SK-N-SH (cell line): Measurements from ENCODE around the gene CZIB. TPM values are rescaled to one million over a fixed set of nuclear protein-coding genes. Genes with fewer than 3 reads are reported as not detected.
A peak's percentile ranks its signal among the peaks of the same experiment; 100 is the strongest.
"Not testable (repeated sequence)": the region's sequence is repeated elsewhere in the genome, so short reads cannot be mapped to it uniquely, and the experiment has no call there.

Experiments used
- CTCF ChIA-PET: fragments of 300-600, 350-600 bp; formaldehyde crosslinking; extraction: SDS; loops from one replicate; lab custom pipeline; 2021; lab: Yijun Ruan, JAX
- POLR2A ChIA-PET: fragments of 350-600 bp; sonication (Branson Sonifier 250); formaldehyde crosslinking; extraction: SDS; loops from one replicate; lab custom pipeline; 2020; ENCODE audit warnings: antibody characterized with exemption, inconsistent platforms; lab: Yijun Ruan, JAX
- DNase-seq: peaks from one replicate; pipeline ENCODE4 v3.0.0; 2012
- H2AFZ ChIP-seq: fragments of 200-600 bp; sonication (generic); 2 replicates; pipeline ENCODE4 v1.8.1; 2016; ENCODE audit warnings: antibody characterized with exemption, mild to moderate bottlenecking, low read depth
- H3F3A ChIP-seq: fragments of 200-600 bp; sonication (generic); replicated peaks from 2 replicates; pipeline ENCODE3; 2016; ENCODE audit warnings: antibody characterized with exemption, mild to moderate bottlenecking; ENCODE audit not compliant: insufficient read depth
- H3K27ac ChIP-seq, 2 experiments: fragments of 200-500 bp in 1 of 2; fragments of 200-600 bp in 1 of 2; sonication (Bioruptor generic) in 1 of 2; sonication (generic), shearing (Covaris generic) in 1 of 2; 2 replicates each; pipeline versions ENCODE4 v1.5.1 to v1.6.1; 2014 to 2016; ENCODE audit warnings: low read depth in 2 of 2, inconsistent platforms in 1 of 2, low read length in 1 of 2, mild to moderate bottlenecking in 1 of 2, mixed read lengths in 1 of 2
- H3K27me3 ChIP-seq: fragments of 200-600 bp; sonication (generic), shearing (Covaris generic); 2 replicates; pipeline ENCODE4 v1.6.1; 2016; ENCODE audit warnings: mixed run types; ENCODE audit not compliant: insufficient read depth
- H3K36me3 ChIP-seq, 2 experiments: fragments of 200-500 bp in 1 of 2; fragments of 200-600 bp in 1 of 2; sonication (Bioruptor generic) in 1 of 2; sonication (generic) in 1 of 2; replicated peaks in 1 of 2; 2 replicates each; pipeline versions ENCODE3 to v1.5.1; 2014 to 2016; ENCODE audit warnings: low read length in 1 of 2, mild to moderate bottlenecking in 1 of 2; ENCODE audit not compliant: insufficient read depth in 2 of 2, control insufficient read depth in 1 of 2
- H3K4me1 ChIP-seq, 2 experiments: fragments of 200-500 bp in 1 of 2; fragments of 200-600 bp in 1 of 2; sonication (Bioruptor generic) in 1 of 2; sonication (generic), shearing (Covaris generic) in 1 of 2; 2 replicates each; pipeline versions ENCODE4 v1.5.1 to v1.6.1; 2014 to 2016; ENCODE audit warnings: low read depth in 1 of 2, low read length in 1 of 2, mixed run types in 1 of 2; ENCODE audit not compliant: insufficient read depth in 2 of 2, control insufficient read depth in 1 of 2
- H3K4me2 ChIP-seq: fragments of 200-600 bp; sonication (generic), shearing (Covaris generic); 2 replicates; pipeline ENCODE4 v1.6.1; 2017; ENCODE audit warnings: mixed run types
- H3K4me3 ChIP-seq, 2 experiments: fragments of 200-500 bp in 1 of 2; fragments of 200-600 bp in 1 of 2; sonication (Bioruptor generic) in 1 of 2; sonication (generic), shearing (Covaris generic) in 1 of 2; 2 replicates each; pipeline versions ENCODE4 v1.5.1 to v1.8.1; 2014 to 2016; ENCODE audit warnings: low read depth in 2 of 2, inconsistent platforms in 1 of 2, low read length in 1 of 2, mild to moderate bottlenecking in 1 of 2, mixed read lengths in 1 of 2, moderate library complexity in 1 of 2
- H3K79me2 ChIP-seq: fragments of 200-600 bp; sonication (generic); 2 replicates; pipeline ENCODE4 v1.8.1; 2017; ENCODE audit warnings: mild to moderate bottlenecking; ENCODE audit not compliant: insufficient read depth
- H3K9ac ChIP-seq: fragments of 200-600 bp; sonication (generic); 2 replicates; pipeline ENCODE4 v1.6.1; 2017; ENCODE audit warnings: mixed run types
- H3K9me2 ChIP-seq: fragments of 200-600 bp; sonication (generic); 2 replicates; pipeline ENCODE4 v1.6.1; 2017; ENCODE audit warnings: mixed run types
- H3K9me3 ChIP-seq: fragments of 200-600 bp; sonication (generic); 2 replicates; pipeline ENCODE4 v1.6.1; 2017; ENCODE audit warnings: mixed run types, mild to moderate bottlenecking, moderate library complexity
- H4K20me1 ChIP-seq: fragments of 200-600 bp; sonication (generic); 2 replicates; pipeline ENCODE4 v1.6.1; 2017; ENCODE audit warnings: mild to moderate bottlenecking, mixed run types; ENCODE audit not compliant: insufficient read depth
- CHD2 ChIP-seq: fragments of 150-350 bp; IDR thresholded peaks from 2 replicates; pipeline ENCODE4 v1.6.1; 2018; ENCODE audit warnings: low read length; ENCODE audit not compliant: partially characterized antibody
- NRF1 ChIP-seq: IDR thresholded peaks from 2 replicates; pipeline ENCODE4 v1.6.1; 2012; ENCODE audit warnings: low read depth, mild to moderate bottlenecking, low read length
- PBX3 ChIP-seq: IDR thresholded peaks from 2 replicates; pipeline ENCODE4; 2012
- RCOR1 ChIP-seq: fragments of 150-350 bp; IDR thresholded peaks from 2 replicates; pipeline ENCODE4 v1.6.1; 2017; ENCODE audit warnings: antibody characterized with exemption, low read length
- RFX5 ChIP-seq: IDR thresholded peaks from 2 replicates; pipeline ENCODE4 v1.6.1; 2012; ENCODE audit warnings: mild to moderate bottlenecking, improper control_type of control experiment, low read length
- WGBS: methylation state at CpG from one replicate; pipeline ENCODE4 v1.1.6; 2017; ENCODE audit warnings: low lambda C conversion rate; 5-methylcytosine and 5-hydroxymethylcytosine counted together
- polyA plus RNA-seq, 3 experiments: library from polyadenylated mRNA; depleted of rRNA; stranded (reverse); fragments of >200 nt; gene quantifications; 2 replicates each; pipeline ENCODE4 v1.2.3, GENCODE V29; 2012
- TF ChIP-seq, protein P1 (sequence below): fragments of 200-600 bp; sonication (generic); IDR thresholded peaks from 2 replicates; pipeline ENCODE4 v1.6.1; 2017; ENCODE audit warnings: antibody characterized with exemption, mild to moderate bottlenecking, moderate library complexity
- TF ChIP-seq, protein P2 (sequence below): IDR thresholded peaks from 2 replicates; pipeline ENCODE4 v1.4.0; 2012; ENCODE audit warnings: low read depth

CZIB gene
- polyA plus RNA-seq, 1 of the 3 experiments (the other 2 are of a cell fraction): 69.0 TPM

DNA sequence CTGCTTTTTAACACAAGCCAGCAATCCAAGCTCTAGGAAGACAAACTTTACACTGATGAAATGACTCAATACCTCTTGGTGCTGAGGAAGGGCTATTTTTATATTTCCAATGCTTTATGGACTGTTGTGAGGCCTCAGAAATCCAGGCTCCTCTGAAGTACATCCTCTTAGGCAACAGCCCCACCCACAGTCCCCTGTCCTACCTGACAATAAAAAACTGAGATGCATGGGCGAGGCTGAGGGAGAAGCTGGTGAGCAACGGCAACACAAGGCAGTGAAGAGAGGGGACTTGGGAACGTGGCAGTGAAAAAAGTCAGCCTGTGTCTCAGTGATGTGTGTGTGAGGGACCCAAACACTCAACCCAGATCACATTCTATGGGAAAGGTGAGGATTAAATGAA lies 33.9 kb downstream of the CZIB start:
- Histone ChIP-seq H2AFZ (peak overlapping the region; percentile 53; the same call in 1 of the 2 replicates), H3K4me1 (peaks cover 0 to 2% of the 10 kb centered on the region in 2 experiments; a peak in 1 of 4 replicates), H3K27ac (no peak overlapping the region), H3K4me2 (no peak overlapping the region), H3K79me2 (no peaks in the 10 kb centered on the region), H3K9ac (no peak overlapping the region), H3K27me3 (no peaks in the 10 kb centered on the region), H3K4me3 (no peak overlapping the region), H3F3A (no peaks in the 10 kb centered on the region), H3K36me3 (no peaks in the 10 kb centered on the region), H3K9me3 (no peaks in the 10 kb centered on the region), H4K20me1 (no peaks in the 10 kb centered on the region), H3K9me2 (no peaks in the 10 kb centered on the region)
- POLR2A ChIA-PET: no interaction called here
- TF ChIP-seq, protein P1, sequence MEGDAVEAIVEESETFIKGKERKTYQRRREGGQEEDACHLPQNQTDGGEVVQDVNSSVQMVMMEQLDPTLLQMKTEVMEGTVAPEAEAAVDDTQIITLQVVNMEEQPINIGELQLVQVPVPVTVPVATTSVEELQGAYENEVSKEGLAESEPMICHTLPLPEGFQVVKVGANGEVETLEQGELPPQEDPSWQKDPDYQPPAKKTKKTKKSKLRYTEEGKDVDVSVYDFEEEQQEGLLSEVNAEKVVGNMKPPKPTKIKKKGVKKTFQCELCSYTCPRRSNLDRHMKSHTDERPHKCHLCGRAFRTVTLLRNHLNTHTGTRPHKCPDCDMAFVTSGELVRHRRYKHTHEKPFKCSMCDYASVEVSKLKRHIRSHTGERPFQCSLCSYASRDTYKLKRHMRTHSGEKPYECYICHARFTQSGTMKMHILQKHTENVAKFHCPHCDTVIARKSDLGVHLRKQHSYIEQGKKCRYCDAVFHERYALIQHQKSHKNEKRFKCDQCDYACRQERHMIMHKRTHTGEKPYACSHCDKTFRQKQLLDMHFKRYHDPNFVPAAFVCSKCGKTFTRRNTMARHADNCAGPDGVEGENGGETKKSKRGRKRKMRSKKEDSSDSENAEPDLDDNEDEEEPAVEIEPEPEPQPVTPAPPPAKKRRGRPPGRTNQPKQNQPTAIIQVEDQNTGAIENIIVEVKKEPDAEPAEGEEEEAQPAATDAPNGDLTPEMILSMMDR: no peak
- TF ChIP-seq PBX3 (no peak), RCOR1 (no peak), RFX5 (no peak), CHD2 (no peak), NRF1 (no peak)
- TF ChIP-seq, protein P2, sequence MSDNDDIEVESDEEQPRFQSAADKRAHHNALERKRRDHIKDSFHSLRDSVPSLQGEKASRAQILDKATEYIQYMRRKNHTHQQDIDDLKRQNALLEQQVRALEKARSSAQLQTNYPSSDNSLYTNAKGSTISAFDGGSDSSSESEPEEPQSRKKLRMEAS: no peak
- CTCF ChIA-PET: interaction anchor here (0.7 to 9.7 kb wide), 9 partner anchors 9 to 284 kb away, joined by 3 to 65 read pairs (median 4); partner anchors contain the start of genes CPT2 and PODN
- DNase-seq: no peak
- 50% methylated on average over 3 of the region's 3 CpGs for WGBS

DNA sequence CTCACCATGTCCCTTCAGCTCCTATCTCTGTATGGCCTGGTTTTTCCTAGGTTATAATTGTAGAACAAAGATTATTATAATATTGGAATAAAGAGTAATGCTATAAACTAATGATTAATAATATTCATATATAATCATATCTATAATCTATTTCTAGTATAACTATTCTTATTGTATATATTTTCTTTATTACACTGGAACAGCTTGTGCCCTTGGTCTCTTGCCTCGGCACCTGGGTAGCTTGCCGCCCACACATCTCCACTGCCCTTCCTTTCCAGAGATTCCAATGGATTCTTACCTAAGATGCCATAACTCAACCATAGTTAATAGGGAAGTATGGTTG lies 34.5 kb downstream of the CZIB start:
- DNase-seq, H3K36me3 ChIP-seq, H3K9me3 ChIP-seq, H3K4me2 ChIP-seq, H3K9me2 ChIP-seq, H3K79me2 ChIP-seq, POLR2A ChIA-PET, H3K27ac ChIP-seq, H3K9ac ChIP-seq, H2AFZ ChIP-seq, H3K27me3 ChIP-seq, H3K4me1 ChIP-seq, H4K20me1 ChIP-seq, H3F3A ChIP-seq: not testable (repeated sequence)
- CTCF ChIA-PET: interaction anchor here (0.6 to 9.7 kb wide), 15 partner anchors 10 to 331 kb away, joined by 3 to 65 read pairs (median 3); partner anchors contain the start of genes CPT2 and PODN
- WGBS: 61% methylated on average over 2 of the region's 2 CpGs
- H3K4me3 ChIP-seq: peak overlapping the region in 1 of 2 experiments; percentile 38; a peak in 1 of 4 replicates
